Testis (tissue), 3 donors: ENCODE results near the gene DALRD3. TPM values are rescaled to one million over a fixed set of nuclear protein-coding genes. Genes with fewer than 3 reads are reported as not detected.

ENCODE experiments used
- DNase-seq: peaks from one replicate; pipeline ENCODE4 v3.0.0-alpha.2; 2019
- H3K27ac ChIP-seq, 2 donors: fragments of 200-600 bp; sonication (generic); one replicate each; pipeline ENCODE4 v1.5.1; 2019
- H3K27me3 ChIP-seq: fragments of 200-600 bp; sonication (generic); one replicate; pipeline ENCODE4 v1.5.1; 2019
- H3K36me3 ChIP-seq: fragments of 200-600 bp; sonication (generic); one replicate; pipeline ENCODE4 v1.5.1; 2017; ENCODE audit warnings: low read depth; ENCODE audit errors: missing control alignments
- H3K4me1 ChIP-seq: fragments of 200-600 bp; sonication (generic); one replicate; pipeline ENCODE4 v1.5.1; 2019
- H3K4me3 ChIP-seq, 2 donors: fragments of 200-600 bp; sonication (generic); one replicate each; pipeline ENCODE4 v1.5.1; 2017 to 2019
- H3K9me3 ChIP-seq: fragments of 200-600 bp; sonication (generic); one replicate; pipeline ENCODE4 v1.5.1; 2017
- POLR2A ChIP-seq: fragments of 450-650 bp; IDR thresholded peaks from one replicate; pipeline ENCODE4 v1.6.1; 2017; ENCODE audit warnings: antibody characterized with exemption, mild to moderate bottlenecking, moderate library complexity
- WGBS, 2 donors: methylation state at CpG; one replicate each; pipeline ENCODE4 v1.1.5; 2018; 5-methylcytosine and 5-hydroxymethylcytosine counted together
- intact Hi-C: fragments of 100-400 bp; cut with DNase I; formaldehyde crosslinking; loops from one replicate; pipeline ENCODE4 v1.15.1; 2023; ENCODE audit warnings: low total_unique reads
- polyA plus RNA-seq: library from polyadenylated mRNA; stranded (reverse); fragments of 350-450 nt; fragmentation: Illumina TruSeq; extraction: RNeasy Lipid Tissue Mini Kit (QIAGEN cat#74804); gene quantifications from one replicate; pipeline ENCODE4 v1.2.3, GENCODE V29; 2014; ENCODE audit warnings: low read depth, low replicate concordance; ENCODE audit not compliant: insufficient read depth
- total RNA-seq, 2 donors: library from RNA; depleted of rRNA; stranded (reverse); fragments of >200 nt; gene quantifications; one replicate each; pipeline ENCODE4 v1.2.3, GENCODE V29; 2016
- TF ChIP-seq, protein P1 (sequence below), 3 experiments: fragments of 450-650 bp in 2 of 3; fragments of 200-600 bp in 1 of 3; sonication (generic) in 1 of 3; IDR thresholded peaks; one replicate each; pipeline ENCODE4 v1.5.1; 2016 to 2019; ENCODE audit warnings: antibody characterized with exemption in 3 of 3, mild to moderate bottlenecking in 2 of 3, moderate library complexity in 1 of 3

The DALRD3 gene
- total and polyA plus RNA-seq, 3 donors from 2014 or later = 92.0 to 121 (median 106) TPM

- peak; percentile 69 for DNase-seq
- Histone ChIP-seq H3K4me3 (peak overlapping the region; percentile 85 to 92), H3K4me1 (peaks cover 21% of the 10 kb centered on the region), H3K27ac (peak overlapping the region; percentile 68 to 81), H3K9me3 (no peaks in the 10 kb centered on the region), H3K36me3 (no peaks in the 10 kb centered on the region), H3K27me3 (no peaks in the 10 kb centered on the region)
- intact Hi-C loops = no loop called here
- 3 to 20% methylated on average over 9 to 39 of the region's 40 CpGs for WGBS, 2 donors
- no peak for TF ChIP-seq POLR2A
- TF ChIP-seq, protein P1, sequence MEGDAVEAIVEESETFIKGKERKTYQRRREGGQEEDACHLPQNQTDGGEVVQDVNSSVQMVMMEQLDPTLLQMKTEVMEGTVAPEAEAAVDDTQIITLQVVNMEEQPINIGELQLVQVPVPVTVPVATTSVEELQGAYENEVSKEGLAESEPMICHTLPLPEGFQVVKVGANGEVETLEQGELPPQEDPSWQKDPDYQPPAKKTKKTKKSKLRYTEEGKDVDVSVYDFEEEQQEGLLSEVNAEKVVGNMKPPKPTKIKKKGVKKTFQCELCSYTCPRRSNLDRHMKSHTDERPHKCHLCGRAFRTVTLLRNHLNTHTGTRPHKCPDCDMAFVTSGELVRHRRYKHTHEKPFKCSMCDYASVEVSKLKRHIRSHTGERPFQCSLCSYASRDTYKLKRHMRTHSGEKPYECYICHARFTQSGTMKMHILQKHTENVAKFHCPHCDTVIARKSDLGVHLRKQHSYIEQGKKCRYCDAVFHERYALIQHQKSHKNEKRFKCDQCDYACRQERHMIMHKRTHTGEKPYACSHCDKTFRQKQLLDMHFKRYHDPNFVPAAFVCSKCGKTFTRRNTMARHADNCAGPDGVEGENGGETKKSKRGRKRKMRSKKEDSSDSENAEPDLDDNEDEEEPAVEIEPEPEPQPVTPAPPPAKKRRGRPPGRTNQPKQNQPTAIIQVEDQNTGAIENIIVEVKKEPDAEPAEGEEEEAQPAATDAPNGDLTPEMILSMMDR (IDR thresholded peaks at IDR 0.05) = no peak
Measured at GRCh38 chr3:48990636-48991469, 27.5 kb downstream of the DALRD3 start.

DNA sequence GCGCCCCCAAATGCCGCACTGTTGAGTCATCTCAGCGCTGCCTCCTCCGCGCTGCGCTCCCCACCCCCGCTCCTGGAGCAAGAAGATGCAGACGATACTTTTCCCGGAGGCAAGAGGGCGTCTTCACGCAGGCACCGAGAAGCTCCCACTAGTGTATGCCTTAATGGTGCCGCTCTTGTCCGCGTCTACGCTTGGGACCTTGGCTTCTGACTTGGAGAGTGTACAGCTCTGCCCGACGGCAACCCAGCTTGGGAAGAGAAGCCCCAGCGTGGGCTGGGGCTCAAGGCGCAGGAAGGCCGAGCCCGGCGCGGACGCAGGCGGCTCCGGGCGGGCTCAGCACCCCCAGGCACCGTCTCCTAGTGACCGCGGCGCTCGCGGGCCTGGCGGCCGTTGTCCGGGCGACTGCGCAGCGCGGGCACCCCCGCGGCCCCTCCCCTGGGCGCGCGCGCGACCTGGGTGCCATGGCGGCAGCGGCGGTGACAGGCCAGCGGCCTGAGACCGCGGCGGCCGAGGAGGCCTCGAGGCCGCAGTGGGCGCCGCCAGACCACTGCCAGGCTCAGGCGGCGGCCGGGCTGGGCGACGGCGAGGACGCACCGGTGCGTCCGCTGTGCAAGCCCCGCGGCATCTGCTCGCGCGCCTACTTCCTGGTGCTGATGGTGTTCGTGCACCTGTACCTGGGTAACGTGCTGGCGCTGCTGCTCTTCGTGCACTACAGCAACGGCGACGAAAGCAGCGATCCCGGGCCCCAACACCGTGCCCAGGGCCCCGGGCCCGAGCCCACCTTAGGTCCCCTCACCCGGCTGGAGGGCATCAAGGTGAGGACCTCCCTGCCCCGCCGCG is 28.4 kb downstream of the DALRD3 start, which contains the start of gene P4HTM:
TSS of gene P4HTM (plus strand) at position 446 of the 840 bp plus-strand sequence. CDS start at position 462, 16 bp downstream.
- 0% methylated on average over 2 to 32 of the region's 91 CpGs for WGBS, 2 donors

GRCh38 chr3:48989126-48989795 is 29.1 kb downstream of the DALRD3 start:
- Histone ChIP-seq H3K27ac (peak overlapping the region; percentile 81 to 86), H3K4me3 (peak overlapping the region; percentile 85 to 92), H3K9me3 (no peaks in the 10 kb centered on the region), H3K27me3 (no peaks in the 10 kb centered on the region), H3K4me1 (peaks cover 21% of the 10 kb centered on the region), H3K36me3 (no peaks in the 10 kb centered on the region)
- WGBS, 2 donors = 2% methylated on average over 5 to 21 of the region's 21 CpGs
- TF ChIP-seq, protein P1 (IDR thresholded peaks at IDR 0.05) = no peak
- TF ChIP-seq POLR2A = no peak
- intact Hi-C loops = no loop called here
- no peak for DNase-seq

More for the DNA sequence above, 28.4 kb downstream of the DALRD3 start, which contains the start of gene P4HTM:
- H3K36me3 ChIP-seq = no peaks in the 10 kb centered on the region
- DNase-seq = peak; percentile 92
- H3K27ac ChIP-seq = peak within 1 kb of the TSS; percentile 81 to 86
- H3K4me1 ChIP-seq = peaks cover 21% of the 10 kb centered on the region
- no peaks in the 10 kb centered on the region for H3K9me3 ChIP-seq
- TF ChIP-seq, protein P1 (IDR thresholded peaks at IDR 0.05) = peak in 2 of 3 experiments; percentile 3 to 11
- no peak for TF ChIP-seq POLR2A
- H3K4me3 ChIP-seq = peak within 1 kb of the TSS; percentile 85 to 92
- H3K27me3 ChIP-seq = no peaks in the 10 kb centered on the region
- intact Hi-C loops = no loop called here

- Histone ChIP-seq H3K27me3 (no peaks in the 10 kb centered on the region), H3K9me3 (no peaks in the 10 kb centered on the region), H3K4me3 (no peak overlapping the region), H3K36me3 (no peaks in the 10 kb centered on the region), H3K27ac (no peak overlapping the region), H3K4me1 (peaks cover 8% of the 10 kb centered on the region)
- 88 to 90% methylated on average over 7 of the region's 7 CpGs for WGBS, 2 donors
- TF ChIP-seq POLR2A = no peak
- TF ChIP-seq, protein P1 (IDR thresholded peaks at IDR 0.05) = no peak
- intact Hi-C loops = no loop called here
- no peak for DNase-seq
Measured at GRCh38 chr3:48985831-48986376, 32.5 kb downstream of the DALRD3 start.
